Measurements from ENCODE around the gene NOC2L. TPM values are rescaled to one million over a fixed set of nuclear protein-coding genes. Genes with fewer than 3 reads are reported as not detected.
A peak's percentile ranks its signal among the peaks of the same experiment; 100 is the strongest.

Gene NOC2L
- total and polyA plus RNA-seq, 12 donors, result 38.3 to 64.8 (median 43.5) TPM

DNA sequence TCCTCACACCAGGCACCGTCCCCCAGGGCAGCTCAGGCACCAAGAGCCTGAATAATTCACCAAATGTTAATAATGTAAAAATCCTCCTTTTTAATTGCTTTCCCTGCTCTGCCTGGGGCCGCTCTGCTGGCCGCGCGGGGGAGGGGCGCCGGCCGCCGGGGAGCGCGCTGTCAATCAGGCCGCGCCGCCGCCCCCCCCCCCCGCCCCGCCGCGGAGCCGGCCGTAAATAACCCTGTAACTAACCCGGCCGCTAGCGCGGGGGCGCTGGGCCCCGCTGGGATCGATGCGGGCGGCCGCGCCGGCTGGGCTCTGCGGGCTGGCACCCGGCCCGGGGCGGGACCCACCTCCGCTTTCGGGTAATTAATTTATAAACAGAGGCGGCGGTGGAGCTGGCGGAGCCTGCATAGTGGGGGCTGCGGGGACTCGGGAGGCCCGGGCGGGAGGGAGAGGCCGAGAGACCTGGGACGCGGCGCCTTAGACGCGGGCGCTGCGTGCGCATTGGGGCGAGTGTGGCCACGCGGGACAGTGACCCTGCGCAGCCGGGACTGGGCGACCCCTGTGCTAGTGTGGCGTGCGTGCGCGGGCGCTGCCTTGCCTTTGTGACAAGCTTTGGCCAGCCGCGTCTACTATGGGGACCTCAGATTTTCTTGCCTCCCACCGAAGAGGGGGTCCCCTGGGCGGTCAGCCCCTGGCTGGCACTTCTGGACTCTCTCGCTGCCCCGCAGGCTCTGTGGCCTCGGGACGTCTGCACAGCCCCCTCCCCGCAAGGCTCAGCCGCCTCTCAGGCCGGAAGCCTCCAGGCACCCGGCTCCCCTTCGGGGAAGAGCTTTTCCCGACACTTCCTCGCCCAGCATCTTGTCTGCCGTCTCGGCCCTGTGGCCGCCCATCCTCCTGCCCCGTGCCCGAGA lies 18.7 kb downstream of the NOC2L start:
- WGBS, 2 donors, result 0 to 1% methylated on average over 79 to 85 of the region's 86 CpGs
- ATAC-seq, result peak in 7 of 8 donors; percentile 15 to 46 (median 23)
- intact Hi-C loops (cut with DNase I), result loop anchor here in 1 of 10 donors (2.0 kb wide), 1 partner anchor 20 kb away; no protein-coding TSS in a partner anchor
- peaks cover 0 to 11% (median 5%) of the 10 kb centered on the region in 9 donors for H3K36me3 ChIP-seq
- peak in 4 of 9 donors; percentile 7 to 44 (median 32) for TF ChIP-seq CTCF (IDR thresholded peaks at IDR 0.05)
- H3K27me3 ChIP-seq, result peaks cover 22 to 83% (median 72%) of the 10 kb centered on the region in 7 donors
- DNase-seq, result peak; percentile 63 to 67
- H3K4me1 ChIP-seq, result peaks cover 6 to 64% (median 43%) of the 10 kb centered on the region in 9 donors
- H3K27ac ChIP-seq, result peak overlapping the region in 8 of 10 donors; percentile 36 to 82 (median 64)
- H3K4me3 ChIP-seq, result peak overlapping the region in 9 of 10 donors; percentile 25 to 51 (median 48)
- no peaks in the 10 kb centered on the region for H3K9me3 ChIP-seq

- ATAC-seq (no peak), DNase-seq (no peak)
- 14 to 17% methylated on average over 21 of the region's 21 CpGs for WGBS, 2 donors
- H3K36me3 ChIP-seq, result peaks cover 0 to 4% (median 0%) of the 10 kb centered on the region in 9 donors
- intact Hi-C loops (cut with DNase I), result loop anchor here in 3 of 10 donors (2.0 to 5.0 kb wide), 3 partner anchors 19 to 37 kb away; no protein-coding TSS in a partner anchor
- H3K27ac ChIP-seq, result peak overlapping the region in 3 of 10 donors; percentile 9 to 51 (median 16)
- no peak for TF ChIP-seq CTCF (IDR thresholded peaks at IDR 0.05)
- peaks cover 6 to 65% (median 43%) of the 10 kb centered on the region in 9 donors for H3K4me1 ChIP-seq
- peaks cover 27 to 90% (median 78%) of the 10 kb centered on the region in 7 donors for H3K27me3 ChIP-seq
- H3K9me3 ChIP-seq, result no peaks in the 10 kb centered on the region
- peak overlapping the region in 8 of 10 donors; percentile 21 to 51 (median 48) for H3K4me3 ChIP-seq
Measured at GRCh38 chr1:939511-940106, 19.4 kb downstream of the NOC2L start.

- H3K4me1 ChIP-seq, result peaks cover 6 to 58% (median 43%) of the 10 kb centered on the region in 9 donors
- intact Hi-C loops (cut with DNase I), result loop anchor here in 2 of 10 donors (2.0 to 5.0 kb wide), 2 partner anchors 34 to 37 kb away; no protein-coding TSS in a partner anchor
- no peak for DNase-seq
- ATAC-seq, result no peak
- peak overlapping the region in 1 of 10 donors; percentile 51 for H3K27ac ChIP-seq
- H3K36me3 ChIP-seq, result no peaks in the 10 kb centered on the region
- H3K9me3 ChIP-seq, result no peaks in the 10 kb centered on the region
- TF ChIP-seq CTCF (IDR thresholded peaks at IDR 0.05), result no peak
- WGBS, 2 donors, result 68% methylated on average over 30 of the region's 30 CpGs
- peaks cover 27 to 90% (median 78%) of the 10 kb centered on the region in 7 donors for H3K27me3 ChIP-seq
- H3K4me3 ChIP-seq, result no peak overlapping the region
Measured at GRCh38 chr1:938711-939489, 20.2 kb downstream of the NOC2L start.
